GM18951 (cell line): ENCODE measurements around the gene PAPPA2.

Experiments
- POLR2A ChIP-seq: IDR thresholded peaks from 4 replicates; pipeline ENCODE4 v1.6.1; 2011; ENCODE audit warnings: mild to moderate bottlenecking; ENCODE audit not compliant: insufficient read length, insufficient read depth; ENCODE audit errors: extremely low read depth
- in situ Hi-C: fragments of 300-500 bp; cut with MboI; formaldehyde crosslinking; loops from one replicate; pipeline ENCODE4 v1.12.0; 2022; ENCODE audit warnings: low sequenced_read_pairs, mixed read lengths, inconsistent platforms; ENCODE audit not compliant: unreplicated experiment

Gene PAPPA2

DNA sequence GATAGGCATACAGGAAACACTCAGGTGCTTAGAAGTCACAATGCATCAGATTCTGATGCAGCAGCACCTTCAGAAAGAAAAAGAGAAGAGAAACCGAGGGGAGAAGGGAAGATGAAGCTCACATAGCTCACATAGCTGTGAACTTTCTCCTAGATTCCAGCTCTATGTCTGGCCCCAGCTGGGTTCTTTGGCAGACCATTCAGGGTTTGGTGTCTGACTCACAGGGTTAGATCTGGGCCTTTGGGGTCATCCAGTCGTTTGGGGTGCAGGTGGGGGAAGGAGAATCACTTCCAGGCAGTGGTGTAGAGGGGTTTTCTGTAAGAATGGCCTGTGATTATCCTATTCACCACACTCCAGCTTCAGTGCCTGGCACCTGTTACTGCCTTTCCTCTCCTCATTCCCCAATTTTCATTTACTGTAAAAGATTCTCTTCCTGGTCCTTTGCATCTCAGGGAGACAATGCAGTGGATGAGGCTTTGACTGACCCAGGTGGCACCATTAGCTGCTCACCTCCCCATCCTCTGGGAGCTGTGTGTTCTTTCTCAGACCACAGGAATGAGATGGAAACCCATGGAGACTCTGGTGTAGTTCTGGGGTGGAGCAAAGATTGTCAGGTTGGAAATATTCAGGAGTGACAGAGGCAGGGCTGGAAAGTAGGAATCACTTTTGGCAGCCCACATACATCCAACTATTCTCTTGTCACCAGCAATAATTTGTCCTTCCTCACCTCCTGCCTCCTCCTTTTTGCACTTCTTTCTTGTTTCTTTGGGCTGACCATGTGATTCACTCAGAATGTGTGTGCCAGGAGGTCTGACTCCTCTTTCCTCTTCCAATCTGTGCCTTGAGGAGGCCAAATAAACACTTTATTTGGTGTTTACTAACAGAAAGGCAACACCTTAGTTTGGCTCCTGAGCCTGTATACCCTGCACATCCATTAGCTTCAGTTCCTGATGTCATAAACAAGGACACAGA is 103.3 kb downstream of the PAPPA2 start:
- in situ Hi-C loops, result loop anchor here (25.0 kb wide), 1 partner anchor 321 kb away; no protein-coding TSS in a partner anchor
- TF ChIP-seq POLR2A, result no peak

DNA sequence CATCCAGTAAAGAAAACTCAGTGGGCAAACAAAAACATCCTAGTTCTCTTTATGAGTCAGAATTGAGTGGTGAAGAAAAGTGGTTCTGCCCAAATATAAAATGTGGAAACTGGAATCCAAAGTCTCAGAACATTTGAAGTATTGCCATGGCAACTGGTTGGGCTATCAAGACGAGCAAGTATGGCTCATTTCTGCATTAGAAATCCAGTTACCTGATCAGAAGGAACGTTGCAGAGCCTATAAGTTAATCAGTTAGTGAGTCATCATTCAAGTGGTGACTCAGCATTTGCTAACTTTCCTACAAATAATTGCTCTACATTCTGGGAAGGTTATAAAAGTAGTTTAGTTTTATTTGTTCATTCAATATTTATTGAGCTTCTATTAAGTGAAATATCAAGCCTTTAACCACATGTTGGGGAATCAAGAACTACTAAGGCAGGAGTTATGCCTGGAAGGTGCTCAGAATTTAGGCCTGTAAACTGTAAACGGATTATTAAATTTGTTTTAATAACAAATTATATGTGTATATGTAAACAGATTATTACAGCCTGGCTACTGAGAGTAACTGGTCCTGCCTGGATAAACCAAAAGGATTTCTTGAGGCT is 104.3 kb downstream of the PAPPA2 start:
- TF ChIP-seq POLR2A, result no peak
- in situ Hi-C loops, result loop anchor here (25.0 kb wide), 1 partner anchor 320 kb away; no protein-coding TSS in a partner anchor

DNA sequence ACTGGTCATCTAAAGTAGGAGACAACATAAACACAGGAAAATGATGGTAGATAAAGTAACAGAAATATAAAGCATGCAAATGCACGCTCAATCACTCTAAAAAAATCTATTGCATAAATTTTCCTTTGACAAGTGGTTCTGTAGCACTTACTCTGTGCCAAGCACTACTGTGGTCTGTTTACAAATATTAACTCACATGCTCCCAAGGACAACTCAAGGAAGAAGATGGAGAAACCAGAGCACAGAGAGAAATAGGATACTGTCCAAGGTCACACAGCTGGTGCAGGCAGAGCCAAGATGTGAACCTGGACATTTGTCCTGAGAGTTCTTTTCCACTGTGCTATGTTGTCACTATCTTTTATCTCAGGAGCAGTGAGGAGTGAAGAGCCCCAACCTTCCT is 105.2 kb downstream of the PAPPA2 start:
- in situ Hi-C loops, result loop anchor here (25.0 kb wide), 1 partner anchor 319 kb away; no protein-coding TSS in a partner anchor

DNA sequence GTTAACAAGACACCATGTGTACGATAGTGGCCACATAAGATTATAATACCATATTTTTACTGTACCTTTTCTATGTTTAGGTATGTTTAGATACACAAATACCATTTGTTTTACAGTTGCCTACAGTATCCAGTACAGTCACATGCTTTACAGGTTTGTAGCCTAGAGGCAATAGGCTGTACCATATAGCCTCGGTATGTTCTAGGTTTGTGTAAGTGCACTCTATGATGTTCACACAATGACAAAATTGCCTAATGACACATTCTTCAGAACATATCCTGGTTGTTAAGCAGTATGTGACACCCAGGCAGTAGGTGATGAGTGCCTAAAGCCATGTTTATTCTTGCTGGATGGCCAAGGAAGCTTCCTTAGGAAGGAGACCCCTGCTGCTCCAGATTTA is 111.8 kb downstream of the PAPPA2 start:
- TF ChIP-seq POLR2A, result no peak
- in situ Hi-C loops, result loop anchor here (25.0 kb wide), 1 partner anchor 313 kb away; no protein-coding TSS in a partner anchor

More for the DNA sequence above, 105.2 kb downstream of the PAPPA2 start:
- TF ChIP-seq POLR2A, result no peak

DNA sequence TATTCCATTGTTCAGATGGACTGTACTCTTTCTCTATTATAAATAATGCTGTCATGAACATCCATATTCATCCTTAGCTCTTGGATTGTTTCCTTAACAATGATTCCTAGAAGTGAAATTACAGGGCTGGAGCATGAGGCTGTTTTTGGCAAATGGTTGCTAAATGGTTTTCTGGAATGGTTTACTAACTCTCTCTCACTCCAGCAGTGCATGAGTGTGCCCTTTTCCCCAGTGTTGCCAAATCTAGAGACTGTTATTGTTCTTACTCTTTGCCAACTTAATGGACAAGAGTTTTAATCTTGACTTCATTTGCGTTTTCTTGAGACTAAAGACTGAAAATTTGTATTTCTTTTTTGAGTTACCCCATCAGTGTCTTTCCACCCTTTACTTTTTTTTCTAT is 113.0 kb downstream of the PAPPA2 start:
- TF ChIP-seq POLR2A, result no peak
- in situ Hi-C loops, result no loop called here

DNA sequence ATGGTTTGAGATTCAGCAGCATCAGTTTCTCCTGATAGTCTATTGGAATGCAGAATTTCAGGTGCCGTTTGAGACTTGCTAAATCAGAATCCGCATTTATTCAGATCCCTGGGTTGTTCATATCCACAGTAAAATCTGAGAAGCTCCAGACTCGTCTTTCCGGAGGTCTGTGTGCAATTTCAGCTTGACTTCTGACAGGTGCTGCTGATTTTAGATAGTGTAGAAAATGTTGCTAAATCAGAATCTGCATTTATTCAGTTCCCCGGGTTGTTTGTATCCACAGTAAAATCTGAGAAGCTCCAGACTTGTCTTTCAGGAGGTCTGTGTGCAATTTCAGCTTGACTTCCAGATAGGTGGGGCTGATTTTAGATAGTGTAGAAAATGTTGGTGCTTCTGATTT is 113.7 kb downstream of the PAPPA2 start:
- TF ChIP-seq POLR2A, result no peak
- in situ Hi-C loops, result no loop called here

DNA sequence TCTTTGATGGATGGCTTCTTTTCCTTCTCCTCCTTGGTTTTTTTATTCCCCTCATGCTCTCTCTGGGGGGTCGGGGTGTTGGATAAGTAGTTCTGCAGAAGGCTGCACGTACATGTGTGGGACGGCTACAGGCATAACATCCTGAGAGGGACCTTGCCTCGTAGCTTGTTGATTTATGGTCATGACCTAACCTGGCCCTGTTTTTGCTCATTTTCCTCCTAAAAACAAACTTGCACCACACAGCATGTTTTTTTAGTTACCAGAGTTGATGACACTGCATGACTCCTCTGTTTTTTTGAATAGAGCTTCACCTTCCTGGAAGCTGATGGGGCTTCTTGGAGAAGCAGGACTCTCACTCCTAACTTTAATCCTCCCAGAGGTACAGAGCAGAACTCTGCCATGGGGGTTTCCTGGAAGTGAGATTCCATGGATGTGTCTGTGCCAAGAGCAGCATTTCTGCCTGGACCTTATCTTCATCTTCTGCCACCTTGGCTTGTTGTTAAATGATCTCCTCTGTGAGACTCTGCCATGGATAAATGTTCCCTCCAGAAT is 114.7 kb downstream of the PAPPA2 start:
- no peak for TF ChIP-seq POLR2A
- in situ Hi-C loops, result no loop called here

DNA sequence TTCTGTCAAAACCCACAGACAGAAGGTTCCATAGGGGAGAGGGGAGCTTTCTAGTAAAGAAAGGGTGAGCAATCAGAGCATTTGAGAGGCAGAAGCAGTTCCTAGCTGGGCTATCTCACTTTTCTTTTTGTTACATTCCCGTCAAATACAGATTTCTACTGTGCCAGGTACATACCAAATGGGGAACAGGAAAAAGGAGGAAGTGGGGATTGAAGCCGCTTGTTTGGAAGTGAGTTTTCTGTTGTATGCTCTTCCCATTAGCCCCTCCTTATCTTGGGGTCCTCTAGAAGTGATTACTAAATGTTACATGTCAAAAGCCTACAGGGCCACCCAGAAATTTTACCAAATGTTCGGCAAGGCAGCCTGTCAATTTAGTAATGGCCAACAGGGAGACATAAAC is 116.1 kb downstream of the PAPPA2 start:
- in situ Hi-C loops, result no loop called here
- TF ChIP-seq POLR2A, result no peak

DNA sequence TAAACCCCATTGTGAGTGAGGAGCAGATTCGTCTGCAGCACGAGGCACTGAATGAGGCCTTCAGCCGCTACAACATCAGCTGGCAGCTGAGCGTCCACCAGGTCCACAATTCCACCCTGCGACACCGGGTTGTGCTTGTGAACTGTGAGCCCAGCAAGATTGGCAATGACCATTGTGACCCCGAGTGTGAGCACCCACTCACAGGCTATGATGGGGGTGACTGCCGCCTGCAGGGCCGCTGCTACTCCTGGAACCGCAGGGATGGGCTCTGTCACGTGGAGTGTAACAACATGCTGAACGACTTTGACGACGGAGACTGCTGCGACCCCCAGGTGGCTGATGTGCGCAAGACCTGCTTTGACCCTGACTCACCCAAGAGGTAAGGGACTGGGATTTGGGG is 132.2 kb downstream of the PAPPA2 start:
- no peak for TF ChIP-seq POLR2A
- in situ Hi-C loops, result no loop called here

DNA sequence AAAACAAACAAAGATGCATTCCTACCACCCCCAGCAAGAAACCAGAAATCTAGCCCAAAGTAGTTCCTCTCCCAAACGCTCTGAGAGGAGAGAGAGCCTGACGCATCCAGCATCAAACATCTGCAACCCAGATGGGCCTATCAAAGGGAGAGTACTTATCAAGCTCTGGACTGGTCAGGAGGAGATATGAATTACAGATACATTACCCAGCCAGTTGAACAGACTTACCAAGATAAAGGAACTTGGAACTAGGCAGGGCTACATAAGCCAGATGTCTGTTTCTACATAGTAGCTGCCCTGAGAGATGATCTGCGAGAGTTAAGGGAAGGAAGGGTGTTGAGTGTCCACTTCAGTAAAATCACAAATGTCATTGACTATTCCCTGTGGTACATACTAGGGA is 138.4 kb downstream of the PAPPA2 start:
- in situ Hi-C loops, result no loop called here
- TF ChIP-seq POLR2A, result no peak

DNA sequence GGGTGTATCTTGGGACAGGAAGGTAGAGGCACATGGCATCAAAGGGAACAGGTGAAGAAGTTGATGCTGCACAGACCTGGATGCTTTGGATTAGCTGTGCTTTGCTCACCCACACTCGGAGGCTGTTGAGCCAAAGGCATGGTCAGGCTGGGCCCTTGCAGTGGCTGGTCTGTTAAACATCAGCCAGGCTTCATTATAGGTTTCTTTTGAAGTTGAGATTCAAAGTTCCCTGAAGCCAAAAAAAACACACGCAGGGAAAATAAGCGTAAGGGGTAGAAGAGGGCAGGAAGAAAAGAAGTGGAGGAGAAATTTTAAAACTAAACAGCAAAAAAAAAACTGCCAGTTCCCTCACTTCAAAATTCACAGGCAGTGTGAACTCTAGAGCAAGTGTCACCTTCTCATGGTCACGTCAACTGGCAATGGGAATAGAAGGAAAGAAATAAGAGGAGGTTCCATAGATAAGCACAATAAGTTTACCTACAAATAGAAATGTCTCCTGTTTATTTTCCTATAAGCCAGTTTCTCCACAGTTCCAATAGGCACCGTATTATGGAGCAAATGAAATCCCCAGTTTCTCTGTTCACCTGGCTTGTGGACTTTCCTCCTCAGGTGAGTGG is 139.5 kb downstream of the PAPPA2 start:
- no peak for TF ChIP-seq POLR2A
- in situ Hi-C loops, result no loop called here

DNA sequence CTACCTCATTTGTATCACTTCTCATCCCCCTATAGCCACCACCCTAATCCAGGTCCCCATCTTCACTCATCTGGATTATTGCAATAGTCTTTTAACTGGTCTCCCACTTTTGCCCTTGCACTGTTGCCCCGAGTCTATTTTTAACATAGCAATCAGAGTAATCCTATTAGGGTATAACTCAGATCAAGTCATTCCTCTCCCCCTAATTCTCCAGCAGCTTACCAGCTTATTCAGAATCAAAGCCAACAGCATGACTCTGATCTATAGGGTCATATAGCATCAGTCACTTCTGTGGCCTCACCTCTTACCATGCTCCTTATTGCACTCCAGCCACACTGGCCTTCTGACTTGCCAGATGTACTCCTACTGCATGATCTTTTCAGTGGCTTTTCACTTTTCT is 140.7 kb downstream of the PAPPA2 start:
- no peak for TF ChIP-seq POLR2A
- in situ Hi-C loops, result no loop called here

DNA sequence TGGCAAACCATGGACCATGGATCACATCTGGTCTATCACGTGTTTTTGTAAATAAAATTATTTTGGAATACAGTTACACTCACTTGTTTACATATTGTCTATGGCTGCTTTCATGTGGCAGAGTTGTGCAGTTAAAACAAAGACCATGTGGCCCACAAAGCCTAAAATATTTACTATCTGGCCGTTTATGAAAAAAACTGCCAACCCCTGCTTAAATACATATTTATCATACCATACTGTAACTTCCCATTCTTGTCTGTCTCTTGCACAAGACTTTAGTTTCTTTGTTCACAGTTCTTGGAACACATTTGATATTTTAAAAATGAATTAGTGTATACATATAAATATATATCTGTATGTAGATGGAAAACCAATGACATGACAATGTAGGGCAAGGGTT is 141.5 kb downstream of the PAPPA2 start:
- in situ Hi-C loops, result no loop called here
- no peak for TF ChIP-seq POLR2A
